HEK293T (cell line): ENCODE data around the gene PLEK.

Experiments used
- BHLHE40 ChIP-seq: fragments of 450-650 bp; IDR thresholded peaks from 2 replicates; pipeline ENCODE4 v1.6.1; 2016; ENCODE audit warnings: mild to moderate bottlenecking, moderate library complexity, borderline replicate concordance
- FOXA1 ChIP-seq: fragments of 450-650 bp; IDR thresholded peaks from 2 replicates; pipeline ENCODE4 v1.6.1; 2016; ENCODE audit warnings: mild to moderate bottlenecking
- FOXM1 ChIP-seq: fragments of 450-650 bp; IDR thresholded peaks from 2 replicates; pipeline ENCODE4 v1.6.1; 2017; ENCODE audit warnings: mild to moderate bottlenecking, borderline replicate concordance
- HDGF ChIP-seq: fragments of 450-650 bp; IDR thresholded peaks from 2 replicates; pipeline ENCODE4 v1.6.1; 2017; ENCODE audit warnings: antibody characterized with exemption, borderline replicate concordance
- SP1 ChIP-seq: fragments of 450-650 bp; IDR thresholded peaks from 2 replicates; pipeline ENCODE4 v1.6.1; 2017

GRCh38 chr2:68418419-68418818, 53.3 kb downstream of the PLEK start:
- TF ChIP-seq HDGF: no peak
- no peak for TF ChIP-seq SP1
- no peak for TF ChIP-seq FOXM1
- TF ChIP-seq BHLHE40: no peak
- TF ChIP-seq FOXA1: no peak
